Measurements from ENCODE around the gene BTC.
"Not testable (repeated sequence)": the region's sequence is repeated elsewhere in the genome, so short reads cannot be mapped to it uniquely, and the experiment has no call there.

Gene BTC

GRCh38 chr4:74757136-74757535, 37.2 kb downstream of the BTC start:
- DNase-seq, result no peak

- DNase-seq, result no peak
Measured at GRCh38 chr4:74755486-74755885, 38.8 kb downstream of the BTC start.

- DNase-seq, result no peak
Measured at GRCh38 chr4:74754218-74754617, 40.1 kb downstream of the BTC start.

- DNase-seq, result no peak
Measured at GRCh38 chr4:74752798-74753197, 41.5 kb downstream of the BTC start.

GRCh38 chr4:74751856-74752255, 42.5 kb downstream of the BTC start:
- DNase-seq, result no peak

GRCh38 chr4:74751247-74751646, 43.1 kb downstream of the BTC start:
- no peak for DNase-seq

GRCh38 chr4:74742185-74742584, 52.1 kb downstream of the BTC start:
- no peak for DNase-seq

GRCh38 chr4:74738464-74739143, 55.7 kb downstream of the BTC start:
- DNase-seq, result no peak

- DNase-seq, result no peak
Measured at GRCh38 chr4:74734995-74735394, 59.3 kb downstream of the BTC start.

GRCh38 chr4:74733756-74734155, 60.6 kb downstream of the BTC start:
- DNase-seq, result no peak

GRCh38 chr4:74724979-74725378, 69.3 kb downstream of the BTC start:
- DNase-seq, result no peak

- DNase-seq, result no peak
Measured at GRCh38 chr4:74716436-74716765, 77.9 kb downstream of the BTC start.

- no peak for DNase-seq
Measured at GRCh38 chr4:74715706-74716435, 78.5 kb downstream of the BTC start.

- no peak for DNase-seq
Measured at GRCh38 chr4:74714611-74715130, 79.7 kb downstream of the BTC start.

- not testable (repeated sequence) for DNase-seq
Measured at GRCh38 chr4:74708135-74708534, 86.2 kb downstream of the BTC start.
